Nephron (organoid): ENCODE measurements around the gene SDK2.

Source experiments
- H3K27ac Mint-ChIP-seq, 3 experiments: 2 replicates each; pipeline ENCODE4 v1.8.0; 2020; ENCODE audit warnings: mixed read lengths in 3 of 3, mild to moderate bottlenecking in 2 of 3, moderate library complexity in 1 of 3
- H3K27me3 Mint-ChIP-seq: 2 replicates; pipeline ENCODE4 v1.8.0; 2021; ENCODE audit warnings: low read depth, mild to moderate bottlenecking, moderate library complexity, mixed read lengths
- H3K36me3 Mint-ChIP-seq: 2 replicates; pipeline ENCODE4 v1.8.0; 2020; ENCODE audit warnings: low read depth, mixed read lengths
- H3K4me1 Mint-ChIP-seq: 2 replicates; pipeline ENCODE4 v1.8.0; 2020; ENCODE audit warnings: mixed read lengths
- H3K4me3 Mint-ChIP-seq, 3 experiments: 2 replicates each; pipeline ENCODE4 v1.8.0; 2020; ENCODE audit warnings: mild to moderate bottlenecking in 3 of 3, mixed read lengths in 3 of 3, moderate library complexity in 2 of 3
- H3K9me3 Mint-ChIP-seq: 2 replicates; pipeline ENCODE4 v1.8.0; 2020; ENCODE audit warnings: mixed read lengths
- CTCF ChIP-seq, 3 experiments: fragments of 200-600 bp; sonication (generic); IDR thresholded peaks; one replicate each; pipeline ENCODE4 v1.5.0; 2021; ENCODE audit warnings: antibody characterized with exemption in 3 of 3; ENCODE audit not compliant: unreplicated experiment in 3 of 3

The SDK2 gene

GRCh38 chr17:73586275-73586832, 57.9 kb downstream of the SDK2 start:
- TF ChIP-seq CTCF (IDR thresholded peaks at IDR 0.05; ENCODE audit: unreplicated experiment in 3 of 3): no peak
- H3K27ac Mint-ChIP-seq: peak overlapping the region; percentile 12 to 76 (median 53)
- H3K4me3 Mint-ChIP-seq: peak overlapping the region in 1 of 3 experiments; percentile 7
- peaks cover 11% of the 10 kb centered on the region for H3K27me3 Mint-ChIP-seq
- peaks cover 44% of the 10 kb centered on the region for H3K4me1 Mint-ChIP-seq
- H3K9me3 Mint-ChIP-seq: no peaks in the 10 kb centered on the region
- no peaks in the 10 kb centered on the region for H3K36me3 Mint-ChIP-seq

DNA sequence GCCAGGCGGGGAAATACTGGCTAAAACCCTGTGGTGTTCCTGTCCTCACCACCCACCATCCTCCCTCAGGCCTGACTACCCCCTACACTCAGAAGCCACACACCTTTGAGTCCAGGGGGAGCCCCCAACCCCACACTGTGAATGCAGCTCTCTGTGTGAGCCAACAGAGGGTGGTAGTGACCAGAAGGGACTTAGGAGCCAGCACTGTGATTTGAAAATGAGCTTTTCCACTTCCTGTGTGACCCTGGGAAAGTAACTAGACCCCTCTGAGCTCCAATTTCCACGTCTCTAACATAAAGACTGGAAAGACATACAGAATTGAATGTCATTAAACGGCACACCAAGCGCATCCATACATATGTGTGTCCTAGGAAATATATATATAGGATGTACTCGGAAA, 58.7 kb downstream of the SDK2 start:
- H3K27me3 Mint-ChIP-seq: peaks cover 14% of the 10 kb centered on the region
- peaks cover 41% of the 10 kb centered on the region for H3K4me1 Mint-ChIP-seq
- H3K36me3 Mint-ChIP-seq: no peaks in the 10 kb centered on the region
- H3K9me3 Mint-ChIP-seq: no peaks in the 10 kb centered on the region
- H3K27ac Mint-ChIP-seq: peak overlapping the region in 2 of 3 experiments; percentile 53 to 76
- H3K4me3 Mint-ChIP-seq: no peak overlapping the region
- no peak for TF ChIP-seq CTCF (IDR thresholded peaks at IDR 0.05; ENCODE audit: unreplicated experiment in 3 of 3)

DNA sequence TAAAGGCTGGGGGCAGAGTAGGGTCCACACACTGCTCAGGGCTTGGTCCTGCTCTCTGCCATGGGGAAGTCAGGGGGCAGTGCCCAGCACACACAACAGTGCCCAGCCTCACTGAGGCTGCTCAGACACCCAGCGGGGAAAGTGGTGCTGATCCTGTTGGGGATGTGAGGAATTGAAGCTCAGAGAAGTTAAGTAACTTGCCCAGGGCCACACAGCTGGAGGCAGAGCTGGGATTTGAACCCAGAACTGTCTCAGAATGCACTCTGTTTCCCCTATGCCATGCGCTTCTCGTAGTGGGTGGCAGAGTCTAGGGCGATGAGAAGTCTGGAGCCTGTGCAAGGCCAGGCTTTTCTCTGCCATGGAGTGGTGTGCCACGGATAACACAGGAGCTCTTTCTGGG, 59.3 kb downstream of the SDK2 start:
- no peak overlapping the region for H3K4me3 Mint-ChIP-seq
- no peak overlapping the region for H3K27ac Mint-ChIP-seq
- no peak for TF ChIP-seq CTCF (IDR thresholded peaks at IDR 0.05; ENCODE audit: unreplicated experiment in 3 of 3)
- peaks cover 39% of the 10 kb centered on the region for H3K4me1 Mint-ChIP-seq
- no peaks in the 10 kb centered on the region for H3K36me3 Mint-ChIP-seq
- H3K27me3 Mint-ChIP-seq: peaks cover 14% of the 10 kb centered on the region
- H3K9me3 Mint-ChIP-seq: no peaks in the 10 kb centered on the region

- H3K4me3 Mint-ChIP-seq: no peak overlapping the region
- peaks cover 32% of the 10 kb centered on the region for H3K4me1 Mint-ChIP-seq
- no peaks in the 10 kb centered on the region for H3K9me3 Mint-ChIP-seq
- no peak overlapping the region for H3K27ac Mint-ChIP-seq
- H3K27me3 Mint-ChIP-seq: peaks cover 7% of the 10 kb centered on the region
- no peak for TF ChIP-seq CTCF (IDR thresholded peaks at IDR 0.05; ENCODE audit: unreplicated experiment in 3 of 3)
- no peaks in the 10 kb centered on the region for H3K36me3 Mint-ChIP-seq
Measured at GRCh38 chr17:73584049-73584448, 60.2 kb downstream of the SDK2 start.

DNA sequence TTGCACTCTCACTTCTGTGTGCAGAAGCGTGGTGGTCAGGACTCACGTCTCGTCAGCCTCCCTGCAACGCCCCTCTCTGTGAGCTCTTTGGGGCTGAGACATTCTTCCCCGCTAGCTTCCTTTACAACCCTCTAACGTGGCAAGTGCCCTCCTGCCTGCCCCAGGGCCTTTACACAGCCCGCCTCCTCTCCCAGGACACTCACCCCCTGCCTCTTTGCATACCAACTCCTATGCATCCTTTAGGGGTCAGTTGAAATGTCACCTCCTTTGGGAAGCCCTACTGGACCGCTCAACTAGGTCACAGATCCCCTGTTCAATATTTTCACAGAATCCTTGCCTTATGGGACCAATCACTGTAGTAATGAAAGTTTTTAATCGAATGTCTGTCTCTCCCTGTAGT, 61.4 kb downstream of the SDK2 start:
- no peak overlapping the region for H3K4me3 Mint-ChIP-seq
- peaks cover 27% of the 10 kb centered on the region for H3K4me1 Mint-ChIP-seq
- H3K36me3 Mint-ChIP-seq: no peaks in the 10 kb centered on the region
- H3K9me3 Mint-ChIP-seq: no peaks in the 10 kb centered on the region
- TF ChIP-seq CTCF (IDR thresholded peaks at IDR 0.05; ENCODE audit: unreplicated experiment in 3 of 3): no peak
- peak overlapping the region in 1 of 3 experiments; percentile 7 for H3K27ac Mint-ChIP-seq
- peaks cover 5% of the 10 kb centered on the region for H3K27me3 Mint-ChIP-seq

DNA sequence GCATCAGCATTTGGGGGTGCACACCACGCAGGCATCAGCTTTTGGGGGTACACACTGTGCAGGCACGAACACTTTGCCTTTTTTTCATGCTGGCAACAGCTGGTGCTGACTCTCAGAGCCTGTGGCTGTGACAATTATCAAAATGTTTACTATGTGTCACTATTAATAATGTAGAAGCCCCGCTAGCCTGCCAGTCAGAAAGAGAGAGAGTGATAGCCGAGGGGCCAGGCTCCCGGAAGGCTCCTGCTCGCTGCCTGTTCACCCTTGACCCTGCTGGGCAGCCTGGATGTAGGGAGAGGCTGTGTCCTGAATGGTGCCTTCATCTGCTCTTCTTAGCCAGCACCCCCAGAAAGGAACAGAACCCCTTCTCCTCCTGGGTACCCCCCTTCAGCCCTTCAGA, 61.9 kb downstream of the SDK2 start:
- Mint-ChIP-seq H3K27ac (no peak overlapping the region), H3K4me3 (no peak overlapping the region), H3K9me3 (no peaks in the 10 kb centered on the region)

More for the DNA sequence above, 61.9 kb downstream of the SDK2 start:
- Mint-ChIP-seq H3K27me3 (peaks cover 5% of the 10 kb centered on the region), H3K36me3 (no peaks in the 10 kb centered on the region), H3K4me1 (peaks cover 22% of the 10 kb centered on the region)
- no peak for TF ChIP-seq CTCF (IDR thresholded peaks at IDR 0.05; ENCODE audit: unreplicated experiment in 3 of 3)
